Thymus (tissue), 11 donors: ENCODE results near the gene ATXN10. TPM values are rescaled to one million over a fixed set of nuclear protein-coding genes. Genes with fewer than 3 reads are reported as not detected.

Experiments used
- DNase-seq, 9 donors: peaks; one replicate each; pipeline ENCODE4 v3.0.0-alpha.2; 2013; ENCODE audit warnings: low spot score in 9 of 9, low read depth in 6 of 9, missing footprints in 1 of 9
- H3K27ac ChIP-seq, 2 donors: one replicate each; pipeline ENCODE4 v1.5.1; 2013; ENCODE audit warnings: control low read depth in 1 of 2, low read depth in 1 of 2, low read length in 1 of 2, mild to moderate bottlenecking in 1 of 2, moderate library complexity in 1 of 2
- H3K27me3 ChIP-seq, 2 donors: one replicate each; pipeline ENCODE4 v1.5.1; 2013; ENCODE audit warnings: low read length in 1 of 2; ENCODE audit not compliant: control insufficient read depth in 2 of 2, insufficient read depth in 1 of 2
- H3K36me3 ChIP-seq, 2 donors: one replicate each; pipeline ENCODE4 v1.5.1; 2013; ENCODE audit warnings: low read length in 1 of 2, mild to moderate bottlenecking in 1 of 2, moderate library complexity in 1 of 2; ENCODE audit not compliant: control insufficient read depth in 2 of 2, insufficient read depth in 2 of 2
- H3K4me1 ChIP-seq, 2 donors: one replicate each; pipeline ENCODE4 v1.5.1; 2013; ENCODE audit warnings: low read length in 2 of 2; ENCODE audit not compliant: control insufficient read depth in 2 of 2, insufficient read depth in 2 of 2
- H3K4me3 ChIP-seq, 2 donors: one replicate each; pipeline ENCODE4 v1.5.1; 2013; ENCODE audit warnings: low read length in 2 of 2, control low read depth in 1 of 2, mild to moderate bottlenecking in 1 of 2
- H3K9me3 ChIP-seq, 2 donors: one replicate each; pipeline ENCODE4 v1.5.1; 2013; ENCODE audit warnings: low read length in 1 of 2, mild to moderate bottlenecking in 1 of 2; ENCODE audit not compliant: control insufficient read depth in 2 of 2, insufficient read depth in 1 of 2
- WGBS: extraction: QIAGEN DNeasy Blood & Tissue Kit; methylation state at CpG from one replicate; pipeline ENCODE4 v1.1.7; 2013; 5-methylcytosine and 5-hydroxymethylcytosine counted together
- polyA plus RNA-seq: library from polyadenylated mRNA; stranded (reverse); fragments of 200-250 nt; gene quantifications from one replicate; pipeline ENCODE4 v1.2.3, GENCODE V29; 2013
- total RNA-seq: library from RNA; stranded (reverse); fragments of 120-200 nt; gene quantifications from one replicate; pipeline ENCODE4 v1.2.4, GENCODE V29; 2013
- donor health status: healthy.

ATXN10 gene
- total and polyA plus RNA-seq, 2 donors: 86.7 to 111 TPM

- no peak for DNase-seq
- peaks cover 3 to 12% of the 10 kb centered on the region in 2 donors for H3K27me3 ChIP-seq
- no peak overlapping the region for H3K27ac ChIP-seq
- H3K36me3 ChIP-seq: peaks cover 0 to 7% of the 10 kb centered on the region in 2 donors
- H3K9me3 ChIP-seq: no peaks in the 10 kb centered on the region
- H3K4me1 ChIP-seq: peaks cover 0 to 5% of the 10 kb centered on the region in 2 donors
- 98% methylated on average over 28 of the region's 28 CpGs for WGBS
- no peak overlapping the region for H3K4me3 ChIP-seq
These were observed 187.9 kb downstream of the ATXN10 start for GRCh38 chr22:45859231-45860161.

- no peak overlapping the region for H3K4me3 ChIP-seq
- WGBS: 98% methylated on average over 18 of the region's 18 CpGs
- peaks cover 0 to 7% of the 10 kb centered on the region in 2 donors for H3K36me3 ChIP-seq
- no peaks in the 10 kb centered on the region for H3K9me3 ChIP-seq
- no peak overlapping the region for H3K27ac ChIP-seq
- H3K27me3 ChIP-seq: peaks cover 7 to 18% of the 10 kb centered on the region in 2 donors
- peaks cover 0 to 5% of the 10 kb centered on the region in 2 donors for H3K4me1 ChIP-seq
- no peak for DNase-seq
These were observed 188.6 kb downstream of the ATXN10 start for GRCh38 chr22:45860201-45860600.

GRCh38 chr22:45861259-45861658 is 189.6 kb downstream of the ATXN10 start:
- Histone ChIP-seq H3K9me3 (no peaks in the 10 kb centered on the region), H3K4me1 (peaks cover 0 to 5% of the 10 kb centered on the region in 2 donors), H3K27ac (no peak overlapping the region), H3K27me3 (peaks cover 18 to 29% of the 10 kb centered on the region in 2 donors), H3K4me3 (no peak overlapping the region), H3K36me3 (peaks cover 0 to 7% of the 10 kb centered on the region in 2 donors)
- no peak for DNase-seq
- 93% methylated on average over 8 of the region's 8 CpGs for WGBS

GRCh38 chr22:45863981-45864751 is 192.5 kb downstream of the ATXN10 start:
- WGBS: 27% methylated on average over 19 of the region's 19 CpGs
- H3K4me3 ChIP-seq: no peak overlapping the region
- H3K27ac ChIP-seq: no peak overlapping the region
- H3K9me3 ChIP-seq: no peaks in the 10 kb centered on the region
- DNase-seq: peak in 6 of 9 donors; percentile 17 to 62 (median 48)
- peaks cover 0 to 4% of the 10 kb centered on the region in 2 donors for H3K36me3 ChIP-seq
- H3K27me3 ChIP-seq: peaks cover 47 to 58% of the 10 kb centered on the region in 2 donors
- peaks cover 0 to 5% of the 10 kb centered on the region in 2 donors for H3K4me1 ChIP-seq

- Histone ChIP-seq H3K4me1 (peaks cover 0 to 5% of the 10 kb centered on the region in 2 donors), H3K27ac (no peak overlapping the region), H3K4me3 (no peak overlapping the region), H3K27me3 (peaks cover 55 to 66% of the 10 kb centered on the region in 2 donors), H3K36me3 (no peaks in the 10 kb centered on the region), H3K9me3 (no peaks in the 10 kb centered on the region)
- DNase-seq: no peak
- 91% methylated on average over 11 of the region's 11 CpGs for WGBS
These were observed 193.4 kb downstream of the ATXN10 start for GRCh38 chr22:45864959-45865476.

GRCh38 chr22:45865561-45866125 is 194.0 kb downstream of the ATXN10 start:
- no peak overlapping the region for H3K27ac ChIP-seq
- H3K27me3 ChIP-seq: peaks cover 56 to 73% of the 10 kb centered on the region in 2 donors
- WGBS: 97% methylated on average over 24 of the region's 24 CpGs
- H3K9me3 ChIP-seq: no peaks in the 10 kb centered on the region
- peaks cover 0 to 5% of the 10 kb centered on the region in 2 donors for H3K4me1 ChIP-seq
- no peak overlapping the region for H3K4me3 ChIP-seq
- H3K36me3 ChIP-seq: no peaks in the 10 kb centered on the region
- no peak for DNase-seq

GRCh38 chr22:45866126-45866645 is 194.6 kb downstream of the ATXN10 start:
- Histone ChIP-seq H3K4me1 (peaks cover 0 to 5% of the 10 kb centered on the region in 2 donors), H3K36me3 (no peaks in the 10 kb centered on the region), H3K27ac (no peak overlapping the region), H3K9me3 (no peaks in the 10 kb centered on the region), H3K27me3 (peaks cover 56 to 75% of the 10 kb centered on the region in 2 donors), H3K4me3 (no peak overlapping the region)
- WGBS: 51% methylated on average over 37 of the region's 37 CpGs
- no peak for DNase-seq

GRCh38 chr22:45866646-45867117 is 195.0 kb downstream of the ATXN10 start:
- no peaks in the 10 kb centered on the region for H3K9me3 ChIP-seq
- WGBS: 9% methylated on average over 55 of the region's 55 CpGs
- H3K27me3 ChIP-seq: peaks cover 56 to 75% of the 10 kb centered on the region in 2 donors
- no peak overlapping the region for H3K27ac ChIP-seq
- no peak overlapping the region for H3K4me3 ChIP-seq
- no peaks in the 10 kb centered on the region for H3K36me3 ChIP-seq
- DNase-seq: no peak
- peaks cover 0 to 5% of the 10 kb centered on the region in 2 donors for H3K4me1 ChIP-seq
